Panc1 (cell line): ENCODE results near the gene CRYGS.

ENCODE experiments used
- POLR2AphosphoS5 ChIP-seq: IDR thresholded peaks from 2 replicates; pipeline ENCODE4 v1.6.1; 2012; ENCODE audit warnings: mild to moderate bottlenecking, low read depth, low read length, moderate library complexity
- SIN3A ChIP-seq: IDR thresholded peaks from 2 replicates; pipeline ENCODE4 v1.6.1; 2012; ENCODE audit warnings: low read depth, mild to moderate bottlenecking, low read length, moderate library complexity, borderline replicate concordance; ENCODE audit not compliant: insufficient read depth
- TCF7L2 ChIP-seq: IDR thresholded peaks from 2 replicates; pipeline ENCODE4 v1.6.1; 2011; ENCODE audit warnings: mild to moderate bottlenecking, low read depth, low read length, inconsistent platforms
- TF ChIP-seq, protein P1 (sequence below): fragments of 450-650 bp; IDR thresholded peaks from 2 replicates; pipeline ENCODE4 v1.5.1; 2017; ENCODE audit warnings: mild to moderate bottlenecking
- TF ChIP-seq, protein P2 (sequence below), 2 experiments: IDR thresholded peaks; 2 replicates each; pipeline ENCODE4 v1.6.1; 2011 to 2012; ENCODE audit warnings: low read depth in 2 of 2, control low read depth in 1 of 2, low read length in 1 of 2, mild to moderate bottlenecking in 1 of 2, moderate library complexity in 1 of 2; ENCODE audit not compliant: insufficient read depth in 1 of 2

- TF ChIP-seq, protein P1, sequence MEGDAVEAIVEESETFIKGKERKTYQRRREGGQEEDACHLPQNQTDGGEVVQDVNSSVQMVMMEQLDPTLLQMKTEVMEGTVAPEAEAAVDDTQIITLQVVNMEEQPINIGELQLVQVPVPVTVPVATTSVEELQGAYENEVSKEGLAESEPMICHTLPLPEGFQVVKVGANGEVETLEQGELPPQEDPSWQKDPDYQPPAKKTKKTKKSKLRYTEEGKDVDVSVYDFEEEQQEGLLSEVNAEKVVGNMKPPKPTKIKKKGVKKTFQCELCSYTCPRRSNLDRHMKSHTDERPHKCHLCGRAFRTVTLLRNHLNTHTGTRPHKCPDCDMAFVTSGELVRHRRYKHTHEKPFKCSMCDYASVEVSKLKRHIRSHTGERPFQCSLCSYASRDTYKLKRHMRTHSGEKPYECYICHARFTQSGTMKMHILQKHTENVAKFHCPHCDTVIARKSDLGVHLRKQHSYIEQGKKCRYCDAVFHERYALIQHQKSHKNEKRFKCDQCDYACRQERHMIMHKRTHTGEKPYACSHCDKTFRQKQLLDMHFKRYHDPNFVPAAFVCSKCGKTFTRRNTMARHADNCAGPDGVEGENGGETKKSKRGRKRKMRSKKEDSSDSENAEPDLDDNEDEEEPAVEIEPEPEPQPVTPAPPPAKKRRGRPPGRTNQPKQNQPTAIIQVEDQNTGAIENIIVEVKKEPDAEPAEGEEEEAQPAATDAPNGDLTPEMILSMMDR = no peak
- TF ChIP-seq POLR2AphosphoS5 (no peak), SIN3A (no peak), TCF7L2 (no peak)
- TF ChIP-seq, protein P2, sequence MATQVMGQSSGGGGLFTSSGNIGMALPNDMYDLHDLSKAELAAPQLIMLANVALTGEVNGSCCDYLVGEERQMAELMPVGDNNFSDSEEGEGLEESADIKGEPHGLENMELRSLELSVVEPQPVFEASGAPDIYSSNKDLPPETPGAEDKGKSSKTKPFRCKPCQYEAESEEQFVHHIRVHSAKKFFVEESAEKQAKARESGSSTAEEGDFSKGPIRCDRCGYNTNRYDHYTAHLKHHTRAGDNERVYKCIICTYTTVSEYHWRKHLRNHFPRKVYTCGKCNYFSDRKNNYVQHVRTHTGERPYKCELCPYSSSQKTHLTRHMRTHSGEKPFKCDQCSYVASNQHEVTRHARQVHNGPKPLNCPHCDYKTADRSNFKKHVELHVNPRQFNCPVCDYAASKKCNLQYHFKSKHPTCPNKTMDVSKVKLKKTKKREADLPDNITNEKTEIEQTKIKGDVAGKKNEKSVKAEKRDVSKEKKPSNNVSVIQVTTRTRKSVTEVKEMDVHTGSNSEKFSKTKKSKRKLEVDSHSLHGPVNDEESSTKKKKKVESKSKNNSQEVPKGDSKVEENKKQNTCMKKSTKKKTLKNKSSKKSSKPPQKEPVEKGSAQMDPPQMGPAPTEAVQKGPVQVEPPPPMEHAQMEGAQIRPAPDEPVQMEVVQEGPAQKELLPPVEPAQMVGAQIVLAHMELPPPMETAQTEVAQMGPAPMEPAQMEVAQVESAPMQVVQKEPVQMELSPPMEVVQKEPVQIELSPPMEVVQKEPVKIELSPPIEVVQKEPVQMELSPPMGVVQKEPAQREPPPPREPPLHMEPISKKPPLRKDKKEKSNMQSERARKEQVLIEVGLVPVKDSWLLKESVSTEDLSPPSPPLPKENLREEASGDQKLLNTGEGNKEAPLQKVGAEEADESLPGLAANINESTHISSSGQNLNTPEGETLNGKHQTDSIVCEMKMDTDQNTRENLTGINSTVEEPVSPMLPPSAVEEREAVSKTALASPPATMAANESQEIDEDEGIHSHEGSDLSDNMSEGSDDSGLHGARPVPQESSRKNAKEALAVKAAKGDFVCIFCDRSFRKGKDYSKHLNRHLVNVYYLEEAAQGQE (IDR thresholded peaks at IDR 0.05; ENCODE audit: insufficient read depth in 1 of 2, low read depth in 2 of 2, low read length in 1 of 2) = no peak
Observed at GRCh38 chr3:186489507-186489906, 54.7 kb downstream of the CRYGS start.
